Ishikawa (cell line): Measurements from ENCODE around the gene ACAD8.

Experiments
- EP300 ChIP-seq: IDR thresholded peaks from 2 replicates; pipeline ENCODE4 v1.6.1; 2012; ENCODE audit warnings: borderline replicate concordance
- MAX ChIP-seq: IDR thresholded peaks from 2 replicates; pipeline ENCODE4 v1.6.1; 2012
- TAF1 ChIP-seq: IDR thresholded peaks from 2 replicates; pipeline ENCODE4 v1.6.1; 2012; ENCODE audit warnings: low read depth, mild to moderate bottlenecking

GRCh38 chr11:134244593-134244992 lies 8.8 kb upstream of the ACAD8 start:
- TF ChIP-seq TAF1 (no peak), MAX (no peak), EP300 (no peak)
